IMR-90 (cell line): ENCODE results near the gene PUDP. TPM values are rescaled to one million over a fixed set of nuclear protein-coding genes. Genes with fewer than 3 reads are reported as not detected.

Source experiments
- ATAC-seq: fragments of 200-7000 bp; cut with Tn5 transposase; 2 replicates; pipeline ENCODE4 v1.9.1; 2020; ENCODE audit warnings: low read depth, mild to moderate bottlenecking, moderate library complexity
- BruUV-seq: library from RNA; stranded (reverse); fragments of 400-500 nt; replicated peaks from 2 replicates; lab custom pipeline; 2021; lab: Mats Ljungman, UMichigan
- CTCF ChIA-PET: fragments of 300-600 bp; formaldehyde crosslinking; extraction: SDS; loops from one replicate; lab custom pipeline; 2021; ENCODE audit warnings: antibody characterized with exemption; lab: Yijun Ruan, JAX
- POLR2A ChIA-PET: fragments of 300-600 bp; sonication (Branson Sonifier 250); formaldehyde crosslinking; loops from one replicate; lab custom pipeline; 2022; ENCODE audit warnings: antibody characterized with exemption; ENCODE audit not compliant: unreplicated experiment; lab: Charles Lee
- DNase-seq: peaks from one replicate; pipeline ENCODE4 v3.0.0; 2013
- H2AFZ ChIP-seq: replicated peaks from 2 replicates; pipeline ENCODE3; 2013; ENCODE audit warnings: low read length, mild to moderate bottlenecking; ENCODE audit not compliant: poor library complexity
- H2AK5ac ChIP-seq: 2 replicates; pipeline ENCODE4 v1.6.1; 2013; ENCODE audit warnings: low read depth, low read length, inconsistent platforms
- H2AK9ac ChIP-seq: replicated peaks from 2 replicates; pipeline ENCODE3; 2013; ENCODE audit warnings: mild to moderate bottlenecking, low read depth, low read length, moderate library complexity; ENCODE audit not compliant: poor library complexity
- H2BK120ac ChIP-seq: 2 replicates; pipeline ENCODE4 v1.6.1; 2013; ENCODE audit warnings: low read depth, low read length, inconsistent platforms
- H2BK15ac ChIP-seq: 3 replicates; pipeline ENCODE4 v1.6.1; 2013; ENCODE audit warnings: low read depth, low read length, inconsistent platforms
- H2BK20ac ChIP-seq: 2 replicates; pipeline ENCODE4 v1.6.1; 2013; ENCODE audit warnings: low read depth, mild to moderate bottlenecking, inconsistent platforms, low read length, moderate library complexity
- H2BK5ac ChIP-seq: 2 replicates; pipeline ENCODE4 v1.6.1; 2013; ENCODE audit warnings: mild to moderate bottlenecking, low read depth, low read length, inconsistent platforms; ENCODE audit not compliant: poor library complexity, severe bottlenecking
- H3K14ac ChIP-seq: replicated peaks from 2 replicates; pipeline ENCODE4 v1.6.1; 2013; ENCODE audit warnings: low read depth, low read length, inconsistent platforms
- H3K18ac ChIP-seq: 2 replicates; pipeline ENCODE4 v1.6.1; 2013; ENCODE audit warnings: low read depth, low read length, control low read depth
- H3K23ac ChIP-seq: 2 replicates; pipeline ENCODE4 v1.6.1; 2013; ENCODE audit warnings: low read depth, low read length, inconsistent platforms
- H3K27ac ChIP-seq: 2 replicates; pipeline ENCODE4 v1.5.1; 2013; ENCODE audit warnings: mild to moderate bottlenecking, control low read depth, low read length; ENCODE audit not compliant: insufficient read depth
- H3K27me3 ChIP-seq: 2 replicates; pipeline ENCODE4 v1.6.1; 2013; ENCODE audit warnings: low read length; ENCODE audit not compliant: control insufficient read depth, insufficient read depth
- H3K36me3 ChIP-seq: 2 replicates; pipeline ENCODE4 v1.6.1; 2013; ENCODE audit warnings: low read length, mixed read lengths; ENCODE audit not compliant: control insufficient read depth, insufficient read depth
- H3K4ac ChIP-seq: 2 replicates; pipeline ENCODE4 v1.6.1; 2013; ENCODE audit warnings: low read depth, low read length, inconsistent platforms
- H3K4me1 ChIP-seq: 2 replicates; pipeline ENCODE4 v1.6.1; 2013; ENCODE audit warnings: low read length, mixed read lengths; ENCODE audit not compliant: control insufficient read depth, insufficient read depth
- H3K4me2 ChIP-seq: 2 replicates; pipeline ENCODE4 v1.6.1; 2013; ENCODE audit warnings: low read depth, mild to moderate bottlenecking, control low read depth, low read length, moderate library complexity
- H3K4me3 ChIP-seq: 2 replicates; pipeline ENCODE4 v1.5.1; 2013; ENCODE audit warnings: low read depth, mild to moderate bottlenecking, control low read depth, low read length, moderate library complexity; ENCODE audit not compliant: insufficient read depth
- H3K56ac ChIP-seq: 2 replicates; pipeline ENCODE4 v1.6.1; 2013; ENCODE audit warnings: low read length, inconsistent platforms; ENCODE audit not compliant: insufficient read depth; ENCODE audit errors: extremely low read depth
- H3K79me1 ChIP-seq, 2 experiments: 2 replicates each; pipeline ENCODE4 v1.6.1; 2013; ENCODE audit warnings: low read length in 2 of 2, inconsistent platforms in 1 of 2, low read depth in 1 of 2
- H3K9ac ChIP-seq: 2 replicates; pipeline ENCODE4 v1.6.1; 2013; ENCODE audit warnings: low read depth, low read length, control low read depth
- H3K9me1 ChIP-seq: 2 replicates; pipeline ENCODE4 v1.6.1; 2013; ENCODE audit warnings: low read length, inconsistent platforms; ENCODE audit not compliant: insufficient read depth
- H3K9me3 ChIP-seq: 2 replicates; pipeline ENCODE4 v1.6.1; 2013; ENCODE audit warnings: low read length; ENCODE audit not compliant: control insufficient read depth, insufficient read depth
- H4K20me1 ChIP-seq: 2 replicates; pipeline ENCODE4 v1.6.1; 2013; ENCODE audit warnings: low read length, inconsistent platforms; ENCODE audit not compliant: insufficient read depth
- H4K5ac ChIP-seq: 2 replicates; pipeline ENCODE4 v1.6.1; 2013; ENCODE audit warnings: mild to moderate bottlenecking, low read depth, low read length, control low read depth
- H4K8ac ChIP-seq, 2 experiments: 2 replicates each; pipeline ENCODE4 v1.6.1; 2013; ENCODE audit warnings: low read depth in 2 of 2, low read length in 2 of 2, control low read depth in 1 of 2, inconsistent platforms in 1 of 2
- H4K91ac ChIP-seq: 2 replicates; pipeline ENCODE4 v1.6.1; 2013; ENCODE audit warnings: low read depth, low read length, inconsistent platforms; ENCODE audit not compliant: insufficient read depth
- BHLHE40 ChIP-seq: fragments of 150-350 bp; IDR thresholded peaks from 2 replicates; pipeline ENCODE4 v1.6.1; 2016; ENCODE audit warnings: mild to moderate bottlenecking, low read depth, low read length
- CEBPB ChIP-seq: IDR thresholded peaks from 2 replicates; pipeline ENCODE4 v1.6.1; 2012; ENCODE audit warnings: low read depth, low read length, improper control_type of control experiment
- CHD1 ChIP-seq: IDR thresholded peaks from 2 replicates; pipeline ENCODE4 v1.6.1; 2012; ENCODE audit warnings: low read depth, low read length, improper control_type of control experiment
- CTCF ChIP-seq: conservative IDR thresholded peaks from 2 replicates; pipeline ENCODE4 v1.5.1; 2012; ENCODE audit warnings: mild to moderate bottlenecking, low read depth, low read length, improper control_type of control experiment
- ELK1 ChIP-seq: fragments of 150-350 bp; IDR thresholded peaks from 2 replicates; pipeline ENCODE4 v1.6.1; 2016; ENCODE audit warnings: low read depth, mild to moderate bottlenecking, low read length, moderate library complexity, borderline replicate concordance
- FOS ChIP-seq: fragments of 150-350 bp; IDR thresholded peaks from 2 replicates; pipeline ENCODE4 v1.6.1; 2016; ENCODE audit warnings: low read depth, low read length
- MAFK ChIP-seq: IDR thresholded peaks from 2 replicates; pipeline ENCODE4 v1.6.1; 2012; ENCODE audit warnings: low read depth, low read length, improper control_type of control experiment
- MAZ ChIP-seq: IDR thresholded peaks from 2 replicates; pipeline ENCODE4 v1.6.1; 2012; ENCODE audit warnings: low read depth, mild to moderate bottlenecking, low read length, improper control_type of control experiment, moderate library complexity, borderline replicate concordance
- MXI1 ChIP-seq: IDR thresholded peaks from 2 replicates; pipeline ENCODE4 v1.6.1; 2012; ENCODE audit warnings: low read depth, mild to moderate bottlenecking, low read length, moderate library complexity, borderline replicate concordance
- NFE2L2 ChIP-seq: fragments of 150-350 bp; IDR thresholded peaks from 2 replicates; pipeline ENCODE4 v1.6.1; 2016; ENCODE audit warnings: low read depth, mild to moderate bottlenecking, low read length
- POLR2A ChIP-seq: IDR thresholded peaks from 2 replicates; pipeline ENCODE4 v1.6.1; 2012; ENCODE audit warnings: mild to moderate bottlenecking, low read depth, low read length
- RAD21 ChIP-seq: IDR thresholded peaks from 2 replicates; pipeline ENCODE4 v1.6.1; 2012; ENCODE audit warnings: low read length, improper control_type of control experiment
- RCOR1 ChIP-seq: IDR thresholded peaks from 2 replicates; pipeline ENCODE4 v1.6.1; 2012; ENCODE audit warnings: mild to moderate bottlenecking, low read length, improper control_type of control experiment; ENCODE audit not compliant: insufficient replicate concordance
- RFX5 ChIP-seq: IDR thresholded peaks from 2 replicates; pipeline ENCODE4 v1.8.0; 2012; ENCODE audit warnings: low read depth, mild to moderate bottlenecking, low read length, moderate library complexity
- SMC3 ChIP-seq: fragments of 150-350 bp; IDR thresholded peaks from 2 replicates; pipeline ENCODE4 v1.6.1; 2016; ENCODE audit warnings: low read depth, mild to moderate bottlenecking, antibody characterized with exemption, low read length, moderate library complexity
- USF2 ChIP-seq: fragments of 150-350 bp; IDR thresholded peaks from 2 replicates; pipeline ENCODE4 v1.6.1; 2017; ENCODE audit warnings: mild to moderate bottlenecking, antibody characterized with exemption, low read length, low read depth
- WGBS, 2 experiments: methylation state at CpG; one replicate each; pipeline versions ENCODE4 v1.1.5 to v1.1.7; 2013; ENCODE audit warnings: missing lambda C conversion rate in 2 of 2; ENCODE audit not compliant: insufficient read length in 1 of 2; ENCODE audit errors: extremely low coverage in 2 of 2; 5-methylcytosine and 5-hydroxymethylcytosine counted together
- dilution Hi-C: fragments of 300-500 bp; cut with HindIII; formaldehyde crosslinking; loops from one replicate; pipeline ENCODE4 v1.14.3; 2018; ENCODE audit warnings: low sequenced_read_pairs; ENCODE audit not compliant: unreplicated experiment
- in situ Hi-C: fragments of 300-500 bp; cut with MboI; formaldehyde crosslinking; loops from 3 replicates; pipeline ENCODE4 v1.14.3; 2019; ENCODE audit warnings: low sequenced_read_pairs, inconsistent platforms, mixed read lengths
- intact Hi-C: fragments of 100-400 bp; cut with micrococcal nuclease; formaldehyde crosslinking; loops from 2 replicates; pipeline ENCODE4 v1.10.0; 2022
- polyA plus RNA-seq, 3 experiments: library from polyadenylated mRNA; depleted of rRNA; stranded (reverse); fragments of >200 nt; gene quantifications; 2 replicates each; pipeline ENCODE4 v1.2.3, GENCODE V29; 2012; ENCODE audit warnings: low replicate concordance in 1 of 3
- total RNA-seq: library from RNA; depleted of rRNA; stranded (reverse); fragments of >200 nt; gene quantifications from 2 replicates; pipeline ENCODE4 v1.2.3, GENCODE V29; 2012

PUDP gene
- total and polyA plus RNA-seq, 2 of the 4 experiments (the other 2 are of a cell fraction): 22.2 to 28.6 TPM

- POLR2A ChIA-PET: no interaction called here
- no CpG with 5 or more reads among the region's 2 CpGs for WGBS, 2 experiments
- Histone ChIP-seq H3K36me3 (peaks cover 4% of the 10 kb centered on the region; the same call in 1 of the 2 replicates), H3K14ac (no peak overlapping the region), H2AFZ (no peak overlapping the region), H3K23ac (no peak overlapping the region), H3K9me1 (peaks cover 2% of the 10 kb centered on the region; the same call in 1 of the 2 replicates), H3K4me2 (no peak overlapping the region), H2BK120ac (no peak overlapping the region), H3K18ac (no peak overlapping the region), H3K4me1 (peaks cover 5% of the 10 kb centered on the region; the same call in 1 of the 2 replicates), H2BK5ac (no peak overlapping the region), H3K4ac (no peak overlapping the region), H2BK15ac (no peak overlapping the region), H3K27me3 (no peaks in the 10 kb centered on the region), H3K9me3 (no peaks in the 10 kb centered on the region), H2BK20ac (no peak overlapping the region), H4K91ac (no peak overlapping the region), H2AK5ac (no peak overlapping the region), H2AK9ac (no peak overlapping the region), H3K27ac (no peak overlapping the region), H4K8ac (no peak overlapping the region), H3K9ac (no peak overlapping the region), H3K56ac (no peak overlapping the region), H3K4me3 (no peak overlapping the region), H4K5ac (no peak overlapping the region), H3K79me1 (peaks cover 15 to 21% of the 10 kb centered on the region in 2 experiments; a peak in 2 of 4 replicates), H4K20me1 (no peaks in the 10 kb centered on the region)
- no peak for DNase-seq
- in situ Hi-C loops: no loop called here
- ATAC-seq: no peak
- TF ChIP-seq BHLHE40: no peak
- no peak for TF ChIP-seq MXI1
- no peak for TF ChIP-seq MAZ
- TF ChIP-seq NFE2L2: no peak
- TF ChIP-seq MAFK: no peak
- no peak for TF ChIP-seq ELK1
- no peak for TF ChIP-seq POLR2A
- no peak for TF ChIP-seq RAD21
- TF ChIP-seq RFX5: no peak
- no peak for TF ChIP-seq CTCF
- TF ChIP-seq RCOR1: no peak
- TF ChIP-seq FOS: no peak
- TF ChIP-seq USF2: no peak
- TF ChIP-seq SMC3: no peak
- no peak for TF ChIP-seq CHD1
- no peak for TF ChIP-seq CEBPB
- dilution Hi-C loops: no loop called here
- CTCF ChIA-PET: no interaction called here
- intact Hi-C loops: no loop called here
- no TSS peak for BruUV-seq
These were observed 41.3 kb downstream of the PUDP start for GRCh38 chrX:7106649-7107048.
